ENCODE data around the gene LYRM4.
A peak's percentile ranks its signal among the peaks of the same experiment; 100 is the strongest.

Gene LYRM4

GRCh38 chr6:5279891-5280338 is 19.2 kb upstream of the LYRM4 start:
- no peak for DNase-seq

GRCh38 chr6:5278565-5279120 is 17.9 kb upstream of the LYRM4 start:
- no peak for DNase-seq

- DNase-seq = no peak
These were observed 17.3 kb upstream of the LYRM4 start for GRCh38 chr6:5278047-5278446.

GRCh38 chr6:5277589-5277988 is 16.8 kb upstream of the LYRM4 start:
- no peak for DNase-seq

- DNase-seq = no peak
These were observed 15.8 kb upstream of the LYRM4 start for GRCh38 chr6:5276581-5276980.

GRCh38 chr6:5275497-5275896 is 14.7 kb upstream of the LYRM4 start:
- DNase-seq = no peak

GRCh38 chr6:5274231-5274630 is 13.5 kb upstream of the LYRM4 start:
- DNase-seq = no peak

- DNase-seq = no peak
These were observed 11.2 kb upstream of the LYRM4 start for GRCh38 chr6:5271926-5272325.

GRCh38 chr6:5270093-5270680 is 9.4 kb upstream of the LYRM4 start:
- no peak for DNase-seq

GRCh38 chr6:5266423-5266822 is 5.7 kb upstream of the LYRM4 start:
- no peak for DNase-seq

GRCh38 chr6:5261545-5262109 is 877 bp upstream of the LYRM4 start:
- no peak for DNase-seq

- DNase-seq = peak; percentile 71
These were observed 584 bp downstream of the LYRM4 start for GRCh38 chr6:5260111-5260620.

GRCh38 chr6:5259428-5259827 is 1.3 kb downstream of the LYRM4 start:
- no peak for DNase-seq

GRCh38 chr6:5257400-5257799 is 3.4 kb downstream of the LYRM4 start:
- DNase-seq = no peak

- no peak for DNase-seq
These were observed 3.8 kb downstream of the LYRM4 start for GRCh38 chr6:5256952-5257351.

GRCh38 chr6:5250911-5251310 is 9.8 kb downstream of the LYRM4 start:
- no peak for DNase-seq

- no peak for DNase-seq
These were observed 10.3 kb downstream of the LYRM4 start for GRCh38 chr6:5250451-5250850.

- no peak for DNase-seq
These were observed 11.2 kb downstream of the LYRM4 start for GRCh38 chr6:5249451-5250122.

- DNase-seq = no peak
These were observed 12.2 kb downstream of the LYRM4 start for GRCh38 chr6:5248302-5249098.

GRCh38 chr6:5247201-5247600 is 13.5 kb downstream of the LYRM4 start:
- no peak for DNase-seq

GRCh38 chr6:5246141-5247097 is 14.3 kb downstream of the LYRM4 start:
- no peak for DNase-seq

GRCh38 chr6:5243069-5243468 is 17.7 kb downstream of the LYRM4 start:
- no peak for DNase-seq

Data from KG1 (cell line).